Neutrophil (primary cell): ENCODE measurements around the gene CUL1.

ENCODE experiments used
- H3K27ac ChIP-seq: fragments of 200-600 bp; sonication (generic); 2 replicates; pipeline ENCODE4 v1.5.1; 2016; ENCODE audit warnings: mild to moderate bottlenecking, moderate library complexity
- H3K27me3 ChIP-seq: fragments of 200-600 bp; sonication (generic); 2 replicates; pipeline ENCODE4 v1.6.0; 2016; ENCODE audit warnings: mild to moderate bottlenecking
- H3K36me3 ChIP-seq: fragments of 200-600 bp; sonication (generic); 2 replicates; pipeline ENCODE4 v1.5.1; 2017
- H3K4me1 ChIP-seq, 2 experiments: fragments of 200-600 bp in 1 of 2; sonication (generic) in 1 of 2; 1 replicate in 1 of 2; 2 replicates in 1 of 2; pipeline versions ENCODE4 v1.5.1 to v1.6.1; 2013 to 2016; ENCODE audit warnings: low read depth in 1 of 2, low read length in 1 of 2, mild to moderate bottlenecking in 1 of 2, moderate library complexity in 1 of 2; ENCODE audit not compliant: control insufficient read depth in 1 of 2, insufficient read depth in 1 of 2
- H3K4me3 ChIP-seq, 2 experiments: fragments of 200-600 bp in 1 of 2; sonication (generic) in 1 of 2; 1 replicate in 1 of 2; 2 replicates in 1 of 2; pipeline ENCODE4 v1.5.1; 2013 to 2016; ENCODE audit warnings: low read depth in 1 of 2, low read length in 1 of 2, mild to moderate bottlenecking in 1 of 2, moderate library complexity in 1 of 2
- H3K9me3 ChIP-seq: fragments of 200-600 bp; sonication (generic); 2 replicates; pipeline ENCODE4 v1.5.1; 2016
- CTCF ChIP-seq: fragments of 200-600 bp; sonication (generic); IDR thresholded peaks from 2 replicates; pipeline ENCODE4 v1.5.1; 2016; ENCODE audit warnings: antibody characterized with exemption

The CUL1 gene

GRCh38 chr7:148746135-148746534, 47.4 kb downstream of the CUL1 start:
- TF ChIP-seq CTCF: no peak
- no peak overlapping the region for H3K27ac ChIP-seq
- H3K9me3 ChIP-seq: no peaks in the 10 kb centered on the region
- no peaks in the 10 kb centered on the region for H3K4me1 ChIP-seq
- peaks cover under 1% of the 10 kb centered on the region for H3K36me3 ChIP-seq
- no peak overlapping the region for H3K4me3 ChIP-seq
- H3K27me3 ChIP-seq: no peaks in the 10 kb centered on the region

- no peak overlapping the region for H3K27ac ChIP-seq
- H3K36me3 ChIP-seq: no peaks in the 10 kb centered on the region
- no peaks in the 10 kb centered on the region for H3K4me1 ChIP-seq
- no peaks in the 10 kb centered on the region for H3K9me3 ChIP-seq
- no peak overlapping the region for H3K4me3 ChIP-seq
- no peaks in the 10 kb centered on the region for H3K27me3 ChIP-seq
- no peak for TF ChIP-seq CTCF
Observed at GRCh38 chr7:148747274-148747673, 48.6 kb downstream of the CUL1 start.

- Histone ChIP-seq H3K27me3 (no peaks in the 10 kb centered on the region), H3K4me1 (no peaks in the 10 kb centered on the region), H3K36me3 (no peaks in the 10 kb centered on the region), H3K27ac (no peak overlapping the region), H3K9me3 (no peaks in the 10 kb centered on the region), H3K4me3 (no peak overlapping the region)
- no peak for TF ChIP-seq CTCF
Observed at GRCh38 chr7:148750442-148751355, 52.0 kb downstream of the CUL1 start.

- H3K9me3 ChIP-seq: no peaks in the 10 kb centered on the region
- H3K36me3 ChIP-seq: peaks cover 21% of the 10 kb centered on the region
- TF ChIP-seq CTCF: no peak
- H3K27me3 ChIP-seq: no peaks in the 10 kb centered on the region
- no peak overlapping the region for H3K27ac ChIP-seq
- no peak overlapping the region for H3K4me3 ChIP-seq
- no peaks in the 10 kb centered on the region for H3K4me1 ChIP-seq
Observed at GRCh38 chr7:148753224-148753623, 54.5 kb downstream of the CUL1 start.

GRCh38 chr7:148754912-148755311, 56.2 kb downstream of the CUL1 start:
- Histone ChIP-seq H3K27ac (no peak overlapping the region), H3K9me3 (no peaks in the 10 kb centered on the region), H3K36me3 (peaks cover 31% of the 10 kb centered on the region), H3K4me1 (no peaks in the 10 kb centered on the region), H3K27me3 (no peaks in the 10 kb centered on the region), H3K4me3 (no peak overlapping the region)
- no peak for TF ChIP-seq CTCF
